Ishikawa (cell line): ENCODE results near the gene WNT7A.

Experiments
- CREB1 ChIP-seq: IDR thresholded peaks from 2 replicates; pipeline ENCODE4 v1.6.1; 2012; ENCODE audit warnings: low read depth
- EP300 ChIP-seq: IDR thresholded peaks from 2 replicates; pipeline ENCODE4 v1.6.1; 2012; ENCODE audit warnings: borderline replicate concordance
- FOXM1 ChIP-seq: IDR thresholded peaks from 2 replicates; pipeline ENCODE4 v1.6.1; 2012; ENCODE audit warnings: low read depth, borderline replicate concordance
- MAX ChIP-seq: IDR thresholded peaks from 2 replicates; pipeline ENCODE4 v1.6.1; 2012
- NFIC ChIP-seq: IDR thresholded peaks from 2 replicates; pipeline ENCODE4 v1.6.1; 2012
- RAD21 ChIP-seq: IDR thresholded peaks from 2 replicates; pipeline ENCODE4 v1.6.1; 2012; ENCODE audit warnings: low read depth
- REST ChIP-seq: IDR thresholded peaks from 2 replicates; pipeline ENCODE4 v1.6.1; 2012; ENCODE audit warnings: low read depth, mild to moderate bottlenecking
- TAF1 ChIP-seq: IDR thresholded peaks from 2 replicates; pipeline ENCODE4 v1.6.1; 2012; ENCODE audit warnings: low read depth, mild to moderate bottlenecking
- TEAD4 ChIP-seq: IDR thresholded peaks from 2 replicates; pipeline ENCODE4 v1.6.1; 2012
- USF1 ChIP-seq: IDR thresholded peaks from 2 replicates; pipeline ENCODE4 v1.6.1; 2012

GRCh38 chr3:13865106-13865505 lies 14.8 kb downstream of the WNT7A start:
- TF ChIP-seq MAX, result no peak
- TF ChIP-seq TAF1, result no peak
- no peak for TF ChIP-seq RAD21
- no peak for TF ChIP-seq NFIC
- no peak for TF ChIP-seq EP300
- TF ChIP-seq REST, result no peak
- no peak for TF ChIP-seq FOXM1
- no peak for TF ChIP-seq USF1
- no peak for TF ChIP-seq TEAD4
- no peak for TF ChIP-seq CREB1
